ENCODE results near the gene ARHGEF17. TPM values are rescaled to one million over a fixed set of nuclear protein-coding genes. Genes with fewer than 3 reads are reported as not detected.

ARHGEF17 gene
- total and polyA plus RNA-seq, 2 of the 8 experiments (the other 6 are each of a cell fraction or from before 2014, with no cell fraction given): 11.3 to 14.6 TPM

DNA sequence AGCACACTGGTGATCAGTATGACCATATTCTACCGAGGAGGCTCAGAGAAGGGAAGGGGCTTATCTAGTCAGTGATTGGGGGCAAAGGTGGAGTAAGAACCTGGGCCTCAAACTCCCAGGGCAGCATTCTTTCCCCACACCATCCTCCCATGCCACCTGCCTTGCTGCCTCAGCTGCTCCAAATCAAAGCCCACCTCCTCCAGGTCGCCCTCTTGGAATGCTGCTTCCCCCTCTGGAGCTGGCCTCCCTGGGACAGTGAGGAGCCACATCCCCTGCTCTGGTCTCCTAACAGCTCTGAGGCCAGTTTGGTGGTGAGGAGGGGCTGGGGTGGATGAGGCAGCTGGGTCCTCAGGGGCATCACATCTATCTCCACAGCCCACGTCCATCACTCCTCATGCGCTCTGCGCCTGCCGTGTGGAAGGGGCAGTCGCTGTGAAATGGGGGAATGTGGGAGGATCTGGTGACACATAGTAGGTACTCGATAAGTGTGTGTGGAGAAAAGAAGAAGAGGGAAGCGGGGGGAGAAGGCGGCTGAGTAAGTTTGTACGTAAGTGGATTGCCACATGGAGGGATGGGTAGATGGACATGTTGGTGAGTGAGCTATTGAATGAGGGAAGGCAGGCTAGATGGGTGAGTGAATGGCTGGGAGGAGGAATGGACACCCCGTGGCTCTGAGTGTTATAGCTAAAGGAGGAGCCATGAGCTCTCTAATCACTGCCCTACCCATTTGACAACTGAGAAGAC lies 16.1 kb upstream of the ARHGEF17 start (continued):
- no peak for TF ChIP-seq E2F6 (IDR thresholded peaks at IDR 0.05)

Measured in H1 (cell line).